Raji (cell line): ENCODE results near the gene VARS1.

Experiments
- POLR2A ChIP-seq: IDR thresholded peaks from 2 replicates; pipeline ENCODE4 v1.6.1; 2011; ENCODE audit warnings: low read depth, low read length, control low read depth; ENCODE audit not compliant: insufficient read depth

The VARS1 gene

DNA sequence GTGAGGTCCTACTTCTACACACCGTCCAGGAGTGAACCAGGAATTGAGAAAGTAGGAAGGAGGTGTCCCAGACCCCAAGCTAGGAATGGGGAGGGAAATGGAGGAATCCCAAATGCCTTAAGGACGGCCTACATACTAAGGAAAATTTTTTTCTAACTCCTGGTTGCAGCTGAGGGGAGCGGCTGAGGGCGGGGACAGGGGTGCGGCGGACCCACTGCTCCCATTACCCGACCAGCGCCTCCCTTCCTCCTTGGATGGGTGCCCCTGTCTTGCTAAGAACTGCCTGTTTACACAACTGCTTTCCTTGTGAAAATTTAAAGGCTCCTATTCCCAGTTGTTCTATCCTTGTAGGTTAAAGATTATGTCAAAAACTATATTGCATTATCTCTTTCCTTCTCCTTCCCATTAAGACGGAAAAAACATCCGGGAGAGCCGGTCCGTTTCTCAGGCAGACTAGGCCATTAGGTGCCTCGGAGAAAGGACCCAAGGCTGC lies 31.3 kb upstream of the VARS1 start:
- TF ChIP-seq POLR2A: peak; percentile 46

DNA sequence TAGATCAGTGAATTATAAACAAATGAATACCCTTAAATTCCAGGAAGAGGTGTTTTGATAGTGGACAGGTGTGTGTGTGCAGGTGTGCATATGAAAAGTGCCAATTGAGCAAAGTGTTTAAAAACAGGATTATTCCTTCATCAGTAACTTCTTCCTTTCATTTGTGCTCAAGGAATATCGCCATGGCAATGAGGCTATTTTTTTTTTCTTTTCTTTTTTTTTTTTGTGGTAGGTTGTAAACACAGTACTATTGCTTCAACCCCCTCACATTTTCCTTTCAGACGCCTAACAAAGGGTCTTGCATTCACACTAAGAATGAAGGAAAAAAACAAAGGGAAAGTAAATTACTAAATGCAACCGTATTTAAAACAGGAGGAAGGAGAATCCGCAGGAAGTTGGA lies 30.0 kb upstream of the VARS1 start:
- no peak for TF ChIP-seq POLR2A

- TF ChIP-seq POLR2A: peak; percentile 43; the same call in 1 of the 2 replicates
Measured at GRCh38 chr6:31822036-31822821, 26.7 kb upstream of the VARS1 start.

DNA sequence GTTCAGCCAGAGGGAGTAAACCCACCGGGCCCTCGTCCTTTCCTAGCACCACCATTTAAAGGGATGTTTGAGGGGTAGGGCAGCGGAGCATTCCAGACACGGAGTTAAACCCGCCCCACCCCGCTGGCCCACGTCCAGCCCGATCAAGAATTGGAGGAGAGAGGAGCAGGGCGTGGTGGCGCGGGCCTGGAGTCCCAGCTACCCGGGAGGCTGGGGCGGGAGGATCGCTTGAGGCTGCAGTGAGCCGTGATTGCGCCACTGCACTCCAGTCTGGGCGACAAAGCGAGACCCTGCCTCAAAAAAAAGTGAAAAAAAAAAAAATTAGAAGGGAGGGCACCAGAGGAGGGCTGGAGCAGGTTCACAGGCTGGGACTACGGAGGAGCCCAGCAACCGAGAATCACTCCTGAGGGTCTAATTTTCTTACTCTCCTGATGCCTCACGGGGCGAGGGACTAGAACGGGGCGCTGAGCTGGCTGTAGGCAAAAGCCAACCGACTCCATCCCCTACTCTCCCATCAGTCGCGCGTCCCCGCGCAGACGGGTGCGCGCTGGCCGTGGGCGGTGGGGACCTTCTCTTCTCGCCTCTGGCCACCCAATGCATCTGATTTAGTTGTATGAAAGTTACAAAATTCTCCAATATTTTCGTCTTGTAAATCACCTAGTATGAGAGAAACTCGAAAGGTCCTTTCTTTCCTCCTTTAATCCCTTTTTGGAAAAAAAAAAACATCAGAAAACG lies 25.9 kb upstream of the VARS1 start:
- peak; percentile 71 for TF ChIP-seq POLR2A

GRCh38 chr6:31819871-31820299 lies 24.3 kb upstream of the VARS1 start:
- no peak for TF ChIP-seq POLR2A

- no peak for TF ChIP-seq POLR2A
Measured at GRCh38 chr6:31815025-31815838, 19.7 kb upstream of the VARS1 start, which contains the start of the genes HSPA1A and HSPA1L. Gene HSPA1A (plus strand): TSS chr6:31815543. CDS start chr6:31815757, 214 bp downstream. Gene HSPA1L (minus strand): TSS chr6:31815283. CDS start chr6:31811972, 3,311 bp downstream.

DNA sequence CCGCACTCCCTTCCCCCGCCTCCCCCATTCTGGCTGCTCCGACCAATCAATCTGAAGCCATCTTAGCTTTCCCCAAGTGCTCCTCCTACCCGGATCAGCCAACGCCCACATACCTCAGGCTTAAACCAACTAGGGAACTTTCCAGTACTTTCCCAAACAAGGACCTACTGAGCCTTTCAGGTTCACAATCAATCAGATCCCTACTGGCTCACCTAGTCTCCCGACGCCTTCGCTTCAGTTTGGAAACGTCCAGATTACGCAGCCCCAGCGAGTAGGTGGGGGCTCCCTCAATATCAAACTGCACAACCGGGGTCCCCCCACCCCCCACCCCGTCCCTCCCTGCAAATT lies 19.1 kb upstream of the VARS1 start:
- TF ChIP-seq POLR2A: no peak

DNA sequence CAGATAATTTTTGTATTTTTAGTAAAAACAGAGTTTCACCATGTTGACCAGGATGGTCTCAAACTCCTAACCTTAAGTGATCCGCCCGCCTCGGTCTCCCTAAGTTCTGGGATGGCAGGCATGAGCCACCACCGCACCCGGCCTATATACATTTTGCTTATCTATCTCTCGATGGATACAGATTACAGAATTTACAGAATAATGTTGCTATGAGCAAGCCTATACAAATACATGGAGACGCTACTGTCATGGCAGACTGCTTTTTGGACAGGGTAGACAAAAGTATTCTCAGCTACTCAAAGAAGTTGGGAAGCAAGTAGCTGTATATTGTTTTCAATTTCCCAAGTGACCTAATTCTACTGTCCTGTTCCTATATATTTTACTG lies 17.9 kb upstream of the VARS1 start:
- TF ChIP-seq POLR2A: no peak

- TF ChIP-seq POLR2A: no peak
Measured at GRCh38 chr6:31811645-31812044, 16.1 kb upstream of the VARS1 start.

DNA sequence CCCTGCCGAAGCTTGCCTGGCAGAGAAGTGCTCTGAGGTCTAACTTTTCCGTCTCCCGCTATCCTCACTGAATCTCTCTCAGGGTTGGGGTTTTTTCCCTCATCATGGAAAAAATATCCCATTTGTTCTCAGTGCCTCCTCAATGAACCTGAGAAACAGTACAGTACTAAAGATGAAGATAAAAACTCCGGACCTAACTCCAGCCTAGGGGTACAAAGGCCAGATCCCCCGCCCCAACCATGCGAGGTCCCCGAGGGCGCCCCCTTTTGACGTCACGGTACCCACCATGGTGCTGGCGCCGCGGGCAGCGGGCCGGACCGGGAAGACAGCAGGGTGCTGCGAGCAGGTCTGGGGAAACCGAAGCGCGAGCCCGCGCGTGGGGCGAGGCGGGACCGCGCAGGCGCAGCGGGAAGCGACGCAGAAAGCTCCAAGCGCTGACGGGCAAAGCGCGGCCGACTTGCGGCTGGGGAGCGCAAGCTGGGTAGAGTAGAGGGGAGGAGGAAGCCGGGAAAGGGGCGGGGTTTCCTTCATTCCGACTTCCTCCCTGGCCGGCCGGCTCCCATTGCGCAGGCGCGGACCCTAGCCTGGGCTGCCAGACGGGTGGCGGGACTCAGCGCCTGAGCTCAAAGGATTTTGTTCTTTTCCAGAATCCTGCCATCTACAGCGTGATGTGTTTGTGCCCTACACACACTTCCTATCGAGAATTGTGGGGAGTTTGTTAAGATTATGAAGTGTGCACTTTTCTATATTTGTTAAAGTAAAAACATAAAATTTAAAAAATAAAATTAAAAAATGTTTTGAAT lies 11.1 kb upstream of the VARS1 start, which contains the start of gene LSM2:
TSS of gene LSM2 (minus strand) at position 497 of the 803 bp plus-strand sequence. CDS start at position 288, 209 bp downstream.
- TF ChIP-seq POLR2A: peak; percentile 93

DNA sequence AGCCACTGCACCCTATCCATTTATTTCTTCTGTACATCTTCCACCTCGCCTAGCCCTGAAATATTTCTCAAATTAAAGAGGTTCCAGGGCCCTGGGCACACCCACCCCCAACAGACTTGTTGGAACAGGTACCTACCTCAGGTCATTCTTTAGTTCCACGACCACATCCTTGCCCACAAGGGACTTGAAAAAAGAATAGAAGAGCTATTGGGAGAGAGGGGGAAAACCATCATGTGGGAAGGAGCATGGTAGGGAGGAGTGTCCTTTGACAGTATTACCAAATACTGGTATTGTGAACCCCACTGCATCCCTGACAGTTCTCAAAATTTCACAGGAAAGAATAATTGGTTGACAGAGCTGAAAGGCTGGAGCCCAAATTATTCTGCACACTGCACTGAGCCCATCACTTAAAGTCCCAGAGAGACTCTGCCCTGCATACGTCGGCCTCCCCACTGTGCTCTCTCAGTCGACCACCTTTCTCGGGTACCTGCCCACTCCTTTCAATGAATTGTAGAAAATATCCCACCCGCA lies 10.5 kb upstream of the VARS1 start:
- no peak for TF ChIP-seq POLR2A

GRCh38 chr6:31799781-31800180 lies 4.2 kb upstream of the VARS1 start:
- no peak for TF ChIP-seq POLR2A

DNA sequence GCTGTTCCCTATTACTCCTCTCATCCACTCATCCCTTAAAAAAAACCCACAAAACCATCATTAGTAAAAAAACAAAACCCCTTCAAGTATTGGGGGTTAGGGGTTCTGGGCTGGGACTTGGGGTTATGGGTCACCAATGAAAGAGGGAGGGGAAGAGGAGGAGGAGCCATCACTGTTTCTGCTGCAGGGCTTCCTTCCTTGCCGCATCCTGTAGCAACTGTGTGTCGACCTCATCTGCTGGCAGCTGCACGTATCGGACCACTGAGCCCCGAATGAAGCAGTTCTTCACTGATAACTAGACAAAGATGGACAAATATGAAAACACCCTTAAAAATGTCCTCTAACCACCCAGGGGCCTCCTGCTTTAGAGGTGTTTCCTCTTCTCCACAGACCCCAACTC lies 2.0 kb upstream of the VARS1 start:
- no peak for TF ChIP-seq POLR2A

GRCh38 chr6:31796993-31797385 lies 1.4 kb upstream of the VARS1 start:
- no peak for TF ChIP-seq POLR2A
